ENCODE measurements around the gene OPHN1. TPM values are rescaled to one million over a fixed set of nuclear protein-coding genes. Genes with fewer than 3 reads are reported as not detected.

OPHN1 gene
- total RNA-seq, 1 donor: 6.9 TPM

GRCh38 chrX:68163441-68163840, 269.9 kb downstream of the OPHN1 start:
- Histone ChIP-seq H3K79me2 (ENCODE audit: insufficient read depth, low read length) (no peaks in the 10 kb centered on the region), H3K9me3 (ENCODE audit: low read depth, low read length) (no peaks in the 10 kb centered on the region), H3K4me3 (ENCODE audit: insufficient read depth, low read length) (no peak overlapping the region), H3K27ac (ENCODE audit: low read depth, low read length) (no peak overlapping the region), H2AFZ (ENCODE audit: low read length) (no peak overlapping the region), H3K36me3 (ENCODE audit: insufficient read depth, low read length) (no peaks in the 10 kb centered on the region), H3K4me1 (ENCODE audit: insufficient read depth, low read length) (peaks cover 8% of the 10 kb centered on the region), H3K27me3 (ENCODE audit: insufficient read depth, low read length) (no peaks in the 10 kb centered on the region), H4K20me1 (ENCODE audit: insufficient read depth, low read length) (no peaks in the 10 kb centered on the region), H3K4me2 (ENCODE audit: insufficient read depth, low read length) (no peak overlapping the region)
- TF ChIP-seq CTCF (IDR thresholded peaks at IDR 0.05; ENCODE audit: extremely low read depth, low read depth, low read length): no peak
- no peak for DNase-seq (ENCODE audit: insufficient read length, low spot score, missing footprints)

GRCh38 chrX:68147848-68148247, 285.4 kb downstream of the OPHN1 start:
- peak; percentile 32 for DNase-seq (ENCODE audit: insufficient read length, low spot score, missing footprints)
- H3K4me3 ChIP-seq (ENCODE audit: insufficient read depth, low read length): no peak overlapping the region
- no peak overlapping the region for H2AFZ ChIP-seq (ENCODE audit: low read length)
- no peaks in the 10 kb centered on the region for H4K20me1 ChIP-seq (ENCODE audit: insufficient read depth, low read length)
- H3K79me2 ChIP-seq (ENCODE audit: insufficient read depth, low read length): no peaks in the 10 kb centered on the region
- no peaks in the 10 kb centered on the region for H3K36me3 ChIP-seq (ENCODE audit: insufficient read depth, low read length)
- H3K9me3 ChIP-seq (ENCODE audit: low read depth, low read length): no peaks in the 10 kb centered on the region
- TF ChIP-seq CTCF (IDR thresholded peaks at IDR 0.05; ENCODE audit: extremely low read depth, low read depth, low read length): no peak
- H3K27me3 ChIP-seq (ENCODE audit: insufficient read depth, low read length): no peaks in the 10 kb centered on the region
- no peaks in the 10 kb centered on the region for H3K4me1 ChIP-seq (ENCODE audit: insufficient read depth, low read length)
- no peak overlapping the region for H3K27ac ChIP-seq (ENCODE audit: low read depth, low read length)
- no peak overlapping the region for H3K4me2 ChIP-seq (ENCODE audit: insufficient read depth, low read length)

DNA sequence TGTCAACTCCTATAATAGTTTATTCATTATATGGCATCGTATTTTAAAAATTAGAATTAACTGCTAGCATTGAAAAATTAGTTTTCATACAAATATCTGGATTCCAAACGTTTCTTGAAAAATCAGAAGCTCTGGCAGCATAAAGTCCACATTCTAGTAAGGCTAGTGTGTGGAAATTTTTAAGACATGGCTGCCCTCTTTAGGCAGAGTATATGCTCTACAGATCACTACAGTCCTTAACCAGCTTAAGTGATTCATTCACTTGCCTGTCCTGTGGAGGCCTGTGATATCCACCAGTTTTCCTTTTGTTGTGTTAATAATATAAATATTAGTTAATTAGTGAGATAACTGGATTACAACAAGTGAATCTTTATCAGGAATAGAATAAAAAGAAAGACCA, 287.2 kb downstream of the OPHN1 start:
- Histone ChIP-seq H3K79me2 (ENCODE audit: insufficient read depth, low read length) (no peaks in the 10 kb centered on the region), H3K4me1 (ENCODE audit: insufficient read depth, low read length) (no peaks in the 10 kb centered on the region), H3K9me3 (ENCODE audit: low read depth, low read length) (no peaks in the 10 kb centered on the region), H3K4me2 (ENCODE audit: insufficient read depth, low read length) (no peak overlapping the region), H2AFZ (ENCODE audit: low read length) (no peak overlapping the region), H3K4me3 (ENCODE audit: insufficient read depth, low read length) (no peak overlapping the region), H3K27ac (ENCODE audit: low read depth, low read length) (no peak overlapping the region), H3K27me3 (ENCODE audit: insufficient read depth, low read length) (no peaks in the 10 kb centered on the region), H3K36me3 (ENCODE audit: insufficient read depth, low read length) (no peaks in the 10 kb centered on the region), H4K20me1 (ENCODE audit: insufficient read depth, low read length) (no peaks in the 10 kb centered on the region)
- peak; percentile 79 for DNase-seq (ENCODE audit: insufficient read length, low spot score, missing footprints)
- peak; percentile 55 for TF ChIP-seq CTCF (IDR thresholded peaks at IDR 0.05; ENCODE audit: extremely low read depth, low read depth, low read length)

DNA sequence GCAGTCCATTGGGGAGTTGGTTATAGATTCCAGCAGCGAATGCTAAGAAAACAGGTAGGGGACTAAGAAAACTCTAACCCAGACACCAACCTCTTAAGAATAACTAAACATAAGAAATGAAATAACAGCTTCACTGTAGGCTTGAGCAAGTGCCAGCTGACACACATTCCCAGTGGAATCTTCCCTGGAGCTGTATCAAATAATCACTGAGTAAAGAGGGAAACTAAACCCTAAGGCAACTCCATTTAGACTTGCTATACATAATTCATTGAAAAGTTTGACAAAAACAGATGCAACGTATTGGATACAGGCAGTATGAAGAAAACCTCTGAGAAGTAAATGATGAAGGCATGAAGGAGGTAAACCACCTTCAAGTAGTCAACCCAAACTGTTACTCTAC, 293.5 kb downstream of the OPHN1 start:
- no peak overlapping the region for H3K4me2 ChIP-seq (ENCODE audit: insufficient read depth, low read length)
- DNase-seq (ENCODE audit: insufficient read length, low spot score, missing footprints): peak; percentile 77

More for the DNA sequence above, 293.5 kb downstream of the OPHN1 start:
- Histone ChIP-seq H3K79me2 (ENCODE audit: insufficient read depth, low read length) (no peaks in the 10 kb centered on the region), H3K4me1 (ENCODE audit: insufficient read depth, low read length) (no peaks in the 10 kb centered on the region), H3K9me3 (ENCODE audit: low read depth, low read length) (no peaks in the 10 kb centered on the region), H4K20me1 (ENCODE audit: insufficient read depth, low read length) (no peaks in the 10 kb centered on the region), H3K36me3 (ENCODE audit: insufficient read depth, low read length) (no peaks in the 10 kb centered on the region), H3K4me3 (ENCODE audit: insufficient read depth, low read length) (no peak overlapping the region), H3K27me3 (ENCODE audit: insufficient read depth, low read length) (no peaks in the 10 kb centered on the region), H2AFZ (ENCODE audit: low read length) (no peak overlapping the region), H3K27ac (ENCODE audit: low read depth, low read length) (no peak overlapping the region)
- no peak for TF ChIP-seq CTCF (IDR thresholded peaks at IDR 0.05; ENCODE audit: extremely low read depth, low read depth, low read length)
